ENCODE results near the gene TAOK1.

The TAOK1 gene

DNA sequence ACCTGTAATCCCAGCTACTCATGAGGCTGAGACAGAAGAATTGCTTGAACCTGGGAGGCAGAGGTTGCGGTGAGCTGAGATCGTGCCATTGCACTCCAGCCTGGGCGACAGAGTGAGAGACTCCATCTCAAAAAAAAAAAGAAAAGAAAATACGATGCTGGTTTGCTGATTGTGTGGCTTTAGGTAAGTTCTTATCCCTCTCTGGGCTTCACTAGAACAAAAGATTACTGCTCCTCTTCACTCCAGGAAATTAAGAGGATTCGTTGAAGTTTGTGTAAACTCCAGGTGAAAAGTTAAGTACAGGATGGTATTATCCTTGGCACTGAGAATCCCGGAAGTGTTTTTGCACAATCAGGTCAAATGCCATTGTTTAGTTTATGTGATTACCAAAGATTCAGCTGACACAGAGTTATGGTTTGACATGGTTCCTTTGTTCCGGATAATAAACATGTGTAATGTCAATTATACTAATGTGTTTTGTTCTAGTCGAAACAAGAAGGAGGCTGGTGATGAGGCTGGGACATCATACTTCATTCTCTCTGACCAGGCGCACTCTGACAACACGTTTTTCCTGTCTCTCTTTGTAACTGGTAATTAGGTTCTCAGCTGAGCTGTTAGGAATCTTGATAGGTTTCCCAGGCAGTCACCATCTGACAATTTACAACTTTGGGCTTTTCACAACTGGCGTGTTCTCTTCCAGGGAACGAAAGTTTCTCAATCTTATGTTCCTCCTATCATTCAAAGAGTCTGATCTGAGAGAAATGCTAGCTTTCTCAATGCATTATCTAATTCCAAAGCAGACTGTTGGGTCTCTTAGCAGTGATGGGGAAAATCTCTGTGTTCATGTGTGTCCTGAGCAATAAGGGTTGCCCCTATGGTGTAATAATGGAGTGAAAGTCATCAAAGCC lies 10.8 kb upstream of the TAOK1 start:
- no peak for FAIRE-seq

DNA sequence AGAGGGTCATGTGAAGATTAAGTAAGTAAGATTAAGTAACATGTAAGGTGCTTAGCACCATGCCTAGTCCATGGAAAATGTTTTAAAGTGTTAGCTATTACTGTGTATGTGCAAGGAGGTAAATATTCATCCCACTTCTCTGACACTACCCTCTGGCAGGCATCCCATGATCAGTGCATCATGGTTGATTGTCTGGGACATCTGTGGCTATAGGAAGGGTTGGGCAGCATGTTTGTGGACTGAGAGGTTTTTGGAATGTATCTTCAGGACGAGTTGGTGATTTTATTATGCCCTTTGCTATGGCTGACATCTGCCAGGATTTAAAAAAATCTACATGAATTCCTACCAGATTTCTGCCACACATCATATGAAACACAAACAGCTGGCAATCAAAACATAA lies 6.5 kb upstream of the TAOK1 start:
- FAIRE-seq: no peak

DNA sequence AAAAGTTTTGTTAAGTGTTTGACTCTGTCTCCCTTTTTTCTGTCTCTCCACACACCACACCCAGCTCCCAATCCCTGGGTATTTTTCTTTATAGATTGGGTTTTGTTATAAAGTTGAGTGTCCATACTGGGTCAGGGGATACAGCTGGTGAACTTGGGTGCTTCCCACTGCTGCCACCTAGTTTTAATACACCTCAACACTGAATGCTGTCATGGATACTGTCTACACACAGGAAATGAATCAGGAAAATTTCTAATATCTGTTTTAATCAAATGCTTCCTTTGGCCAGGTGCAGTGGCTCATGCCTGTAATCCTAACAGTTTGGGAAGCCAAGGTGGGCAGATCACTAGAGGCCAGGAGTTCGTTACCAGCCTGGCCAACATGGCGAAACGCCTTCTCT lies 5.3 kb upstream of the TAOK1 start:
- no peak for FAIRE-seq

DNA sequence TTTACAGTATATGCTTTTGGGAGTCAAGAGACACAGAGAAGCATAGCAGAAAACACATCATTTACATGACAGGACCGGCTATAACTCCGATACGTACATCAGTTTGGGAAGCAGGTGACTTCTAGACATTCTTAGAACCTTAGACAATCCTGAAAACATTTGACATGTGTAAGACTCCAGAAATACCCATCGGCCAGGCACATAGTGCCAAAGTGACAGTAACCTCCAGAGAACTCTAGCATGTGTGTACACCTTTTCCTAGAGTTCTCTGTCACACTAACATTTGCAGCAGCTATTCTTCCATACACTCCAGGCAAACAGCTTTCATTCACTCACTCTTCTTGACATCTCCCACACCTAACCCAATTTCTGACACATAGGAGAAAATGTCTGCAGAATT lies 3.4 kb upstream of the TAOK1 start:
- no peak for FAIRE-seq

DNA sequence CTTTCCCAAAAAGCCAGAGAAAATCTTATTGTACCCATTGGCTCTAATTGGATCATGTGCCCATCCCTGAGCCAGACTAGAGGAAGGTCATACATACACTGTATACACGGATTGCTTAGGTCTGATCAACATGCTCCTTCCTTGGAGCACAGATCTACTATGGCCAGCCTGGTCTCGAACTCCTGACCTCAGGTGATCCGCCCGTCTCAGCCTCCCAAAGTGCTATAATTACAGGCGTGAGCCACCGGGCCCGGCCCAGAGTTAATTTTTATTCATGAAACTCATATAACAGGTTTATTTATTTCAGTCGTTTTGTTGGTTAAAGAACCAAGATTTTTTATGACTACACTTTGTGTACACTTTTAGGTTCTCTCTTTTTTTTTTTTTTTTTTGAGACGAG lies 1.2 kb upstream of the TAOK1 start:
- FAIRE-seq: no peak

DNA sequence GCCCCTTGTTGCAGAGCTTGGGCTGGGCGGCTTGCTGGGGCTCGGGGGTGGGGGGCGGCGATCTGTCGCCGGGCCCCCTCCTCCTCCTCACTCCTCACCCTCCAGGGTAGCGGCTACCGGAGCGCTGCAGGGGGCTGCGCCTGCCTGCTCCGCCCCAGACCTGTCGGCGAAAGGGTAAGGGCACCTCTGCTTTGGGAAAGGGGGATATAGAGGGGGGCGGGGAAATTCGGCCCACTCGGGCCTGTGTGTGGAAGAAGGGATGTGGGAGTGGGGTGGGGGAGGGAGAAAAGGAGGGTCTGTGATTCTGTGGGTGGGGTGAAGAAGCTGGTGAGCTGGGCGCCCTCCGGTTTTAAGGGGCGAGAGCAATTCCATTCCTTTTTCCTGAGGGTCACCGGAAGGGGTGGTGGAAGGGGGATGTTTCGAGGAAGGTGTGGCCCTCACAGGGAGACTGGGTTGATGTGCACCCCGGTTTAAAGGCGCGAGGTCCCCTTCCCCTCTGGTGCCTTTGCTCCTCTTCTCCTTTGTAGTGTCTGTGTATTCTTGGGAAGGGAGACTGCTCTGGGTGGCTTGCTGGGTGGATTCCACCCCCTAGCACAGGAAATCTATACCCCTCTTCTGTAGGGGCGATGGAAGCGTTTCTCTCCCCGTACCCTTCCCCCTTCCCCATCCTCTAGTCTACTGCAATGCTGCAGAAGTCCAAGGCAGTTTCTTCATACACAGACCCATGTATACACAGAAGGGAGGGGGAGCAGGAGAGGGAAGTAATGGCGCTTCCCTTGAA lies 878 bp downstream of the TAOK1 start:
- no peak for FAIRE-seq

DNA sequence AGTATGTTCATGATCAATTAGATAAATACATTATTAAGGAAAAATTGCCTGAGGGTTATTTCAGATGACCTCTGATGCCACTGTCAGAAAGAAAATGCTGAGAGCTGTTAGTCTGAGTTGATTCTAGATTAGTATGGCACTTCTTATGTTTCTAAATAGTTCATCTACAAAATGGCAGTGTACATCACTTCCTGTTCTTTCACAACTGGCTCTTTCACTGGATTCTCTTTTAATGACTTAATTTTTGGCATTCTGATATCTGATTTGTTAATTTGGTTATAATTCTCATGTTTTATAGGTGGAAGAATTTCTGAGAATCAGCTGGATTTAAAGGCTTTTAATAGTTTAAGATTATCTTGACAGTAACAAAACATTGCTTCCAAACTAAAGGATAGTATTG lies 3.3 kb downstream of the TAOK1 start:
- no peak for FAIRE-seq

DNA sequence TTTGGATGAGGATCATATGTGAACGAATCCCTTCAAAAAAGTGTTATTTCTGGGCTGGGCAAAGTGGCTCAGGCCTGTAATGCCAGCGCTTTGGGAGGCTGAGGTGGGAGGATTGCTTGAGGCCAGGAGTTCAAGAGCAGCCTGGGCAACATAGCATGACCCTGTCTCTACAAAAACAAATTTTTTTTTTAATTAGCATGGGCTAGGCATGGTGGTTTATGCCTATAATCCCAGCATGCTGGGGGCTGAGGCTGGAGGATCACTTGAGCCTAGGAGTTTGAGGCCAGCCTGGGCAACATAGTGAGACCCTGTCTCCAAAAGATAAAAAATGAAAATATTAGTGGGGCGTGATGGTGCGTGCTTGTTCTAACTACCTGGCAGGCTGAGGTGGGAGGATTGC lies 4.6 kb downstream of the TAOK1 start:
- FAIRE-seq: no peak

DNA sequence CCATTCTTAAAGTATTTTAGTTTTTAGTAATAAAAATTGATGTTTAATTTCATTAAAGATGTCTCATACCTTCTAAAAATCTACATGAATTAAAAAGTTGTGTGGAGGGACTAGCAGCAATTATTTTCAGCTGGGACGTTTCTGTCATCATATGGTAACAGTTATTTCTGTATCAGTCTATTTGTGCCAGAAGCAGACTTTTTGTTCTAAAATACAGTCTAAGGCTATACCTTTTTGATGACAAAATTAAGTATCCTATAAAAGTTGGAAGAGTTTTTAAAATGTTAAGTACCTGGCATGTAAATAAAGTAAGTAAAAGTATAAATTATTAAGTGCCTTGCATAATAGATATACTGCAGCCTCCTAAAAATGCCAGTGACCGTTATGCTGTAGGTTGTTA lies 5.9 kb downstream of the TAOK1 start:
- no peak for FAIRE-seq

DNA sequence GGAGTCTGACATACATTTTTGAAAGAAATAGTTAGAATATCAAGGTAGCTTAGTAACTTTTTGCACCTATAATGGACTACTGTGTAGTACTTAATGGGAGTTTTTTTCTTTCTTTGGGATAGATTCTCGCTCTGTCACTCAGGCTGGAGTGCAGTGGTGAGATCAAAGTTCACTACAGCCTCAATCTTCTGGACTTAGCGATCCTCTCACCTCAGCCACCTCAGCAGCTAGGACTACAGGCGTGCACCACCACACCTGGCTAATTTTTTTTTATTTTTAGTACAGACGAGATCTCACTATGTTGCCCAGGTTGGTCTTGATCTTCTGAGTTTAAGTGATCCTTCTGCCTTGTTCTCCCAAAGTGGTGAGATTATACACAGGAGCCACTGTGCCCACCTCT lies 9.5 kb downstream of the TAOK1 start:
- no peak for FAIRE-seq

DNA sequence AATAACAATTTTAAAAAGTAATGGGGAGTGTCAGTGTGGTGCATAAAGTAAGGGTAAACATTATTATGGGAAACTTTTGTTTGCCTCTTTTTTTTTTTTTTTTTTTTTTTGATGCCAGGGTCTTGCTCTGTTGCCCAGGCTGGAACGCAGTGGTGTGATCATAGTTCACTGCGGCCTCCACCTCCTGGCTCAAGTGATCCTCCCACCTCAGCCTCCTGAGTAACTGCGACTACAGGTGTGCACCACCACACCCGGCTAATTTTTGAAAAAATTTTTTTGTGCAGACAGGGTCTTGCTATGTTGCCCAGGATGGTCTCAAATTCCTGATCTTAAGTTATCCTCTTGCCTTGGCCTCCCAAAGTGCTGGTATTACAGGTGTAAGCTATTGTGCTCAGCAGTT lies 10.7 kb downstream of the TAOK1 start:
- FAIRE-seq: no peak

DNA sequence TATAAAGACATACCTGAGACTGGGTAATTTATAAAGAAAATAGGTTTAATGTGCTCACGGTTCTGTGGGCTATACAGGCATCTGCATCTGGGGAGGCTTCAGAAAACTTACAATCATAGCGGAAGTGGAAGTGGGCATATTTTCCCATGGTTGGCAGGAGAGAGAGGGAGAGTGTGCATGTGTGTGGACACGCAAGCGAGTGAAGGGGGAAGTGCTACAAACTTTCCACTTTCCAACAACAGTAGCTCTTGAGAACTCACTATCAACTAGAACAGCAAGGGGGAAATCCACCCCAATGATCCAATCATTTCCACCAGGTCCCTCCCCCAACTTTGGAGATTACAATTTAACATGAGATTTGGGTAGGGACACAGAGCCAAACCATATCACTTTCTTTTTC lies 11.1 kb downstream of the TAOK1 start:
- FAIRE-seq: no peak

DNA sequence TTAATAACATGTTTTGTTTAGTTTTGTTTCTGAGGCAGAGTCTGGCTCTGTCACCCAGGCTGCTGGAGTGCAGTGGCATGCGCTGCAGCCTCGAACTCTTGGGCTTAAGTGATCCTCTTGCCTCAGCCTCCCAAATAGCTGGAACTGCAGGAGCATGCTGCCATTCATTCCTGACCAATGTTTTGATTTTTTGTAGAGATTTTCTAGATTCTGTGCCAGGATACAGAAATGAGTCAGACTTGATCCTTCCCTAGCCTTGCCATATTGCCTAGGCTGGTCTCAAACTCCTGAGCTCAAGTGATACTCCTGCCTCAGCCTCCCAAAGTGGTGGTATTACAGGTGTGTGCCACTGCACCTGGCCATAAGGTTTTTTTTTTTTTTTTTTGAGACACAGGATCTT lies 17.7 kb downstream of the TAOK1 start:
- FAIRE-seq: no peak

DNA sequence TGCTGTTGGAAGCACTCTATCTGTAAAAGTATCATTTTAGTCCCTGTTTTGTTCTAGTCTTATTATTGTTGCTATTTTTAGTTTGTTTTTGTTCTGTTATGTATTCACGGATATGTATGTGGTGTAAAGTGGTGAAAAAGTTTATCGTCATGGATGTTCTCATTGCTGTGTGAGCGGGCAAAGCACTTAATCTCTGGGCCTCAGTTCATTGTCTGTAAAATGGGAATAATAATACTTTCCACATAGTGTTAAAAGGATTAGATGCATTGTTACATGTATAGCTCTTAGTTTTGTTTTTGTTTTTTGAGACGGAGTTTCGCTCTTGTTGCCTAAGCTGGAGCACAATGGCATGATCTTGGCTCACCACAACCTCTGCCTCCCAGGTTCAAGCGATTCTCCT lies 19.8 kb downstream of the TAOK1 start:
- FAIRE-seq: no peak

DNA sequence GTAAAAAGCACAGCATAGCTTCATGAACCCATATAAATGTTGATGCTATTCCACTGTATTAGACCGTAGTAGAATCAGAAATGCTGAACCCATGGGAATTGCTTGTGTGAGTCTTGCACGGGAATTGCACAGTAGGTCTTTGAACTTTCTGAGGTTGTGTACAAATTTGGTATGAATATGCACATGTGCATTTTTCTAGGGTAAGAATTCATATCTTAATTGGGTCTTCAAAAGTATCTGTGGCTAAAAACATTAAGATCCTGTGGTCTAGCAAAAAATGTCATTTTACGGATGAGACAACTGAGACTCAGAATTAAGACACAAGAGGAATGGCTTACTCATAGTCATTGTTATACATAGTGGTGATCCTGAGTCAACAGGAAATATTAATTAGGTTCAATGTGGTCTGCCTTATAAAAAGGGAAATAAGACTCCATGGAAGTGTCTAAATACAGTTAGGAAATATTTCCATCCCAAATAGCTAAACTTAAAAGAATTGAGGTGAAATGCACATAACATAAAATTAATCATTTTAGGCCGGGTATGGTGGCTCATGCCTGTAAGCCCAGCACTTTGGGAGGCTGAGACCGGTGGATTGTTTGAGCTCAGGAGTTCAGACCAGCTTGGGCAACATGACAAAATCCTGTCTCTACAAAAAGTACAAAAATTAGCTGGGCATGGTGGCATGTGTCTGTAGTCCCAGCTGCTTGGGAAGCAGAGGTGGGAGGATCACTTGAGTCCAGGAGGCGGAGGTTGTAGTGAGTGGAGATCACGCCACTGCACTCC lies 22.8 kb downstream of the TAOK1 start:
- FAIRE-seq: no peak

DNA sequence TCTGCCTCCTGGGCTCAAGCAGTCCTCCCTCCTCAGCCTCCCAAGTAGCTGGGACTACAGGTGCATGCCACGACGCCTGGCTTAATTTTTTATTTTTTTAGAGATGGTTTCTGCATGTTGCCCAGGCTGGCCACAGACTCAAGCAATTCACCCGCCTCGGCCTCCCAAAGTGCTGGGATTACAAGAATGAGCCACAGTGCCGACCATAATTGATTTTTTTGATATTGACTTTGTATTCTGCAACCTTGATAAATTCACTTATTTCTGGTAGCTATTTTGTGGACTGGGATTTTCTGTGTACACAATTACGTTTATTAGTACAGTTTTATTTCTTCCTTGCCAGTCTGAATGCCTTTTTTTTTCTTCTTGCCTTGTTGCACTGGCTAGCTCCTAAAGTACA lies 30.0 kb downstream of the TAOK1 start:
- FAIRE-seq: no peak

DNA sequence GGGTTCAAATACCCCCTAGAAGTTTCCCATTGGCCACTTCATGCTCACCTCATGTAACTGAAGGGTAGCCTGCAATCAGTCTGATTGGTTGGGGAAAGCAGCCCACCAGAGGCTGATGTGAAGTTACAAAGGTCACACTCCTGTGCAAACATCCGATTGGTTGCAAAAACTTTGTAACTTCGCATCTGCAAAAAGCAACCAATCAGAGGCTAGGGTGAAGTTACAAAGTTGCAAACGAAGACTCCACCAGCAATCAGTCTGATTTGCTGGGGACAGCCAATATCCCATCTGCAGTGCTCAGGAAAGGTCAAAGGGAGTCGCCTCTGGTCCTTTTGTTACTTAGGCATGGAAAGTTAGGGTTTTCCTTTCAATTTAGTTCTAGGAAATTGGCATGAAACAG lies 40.1 kb downstream of the TAOK1 start:
- no peak for FAIRE-seq

DNA sequence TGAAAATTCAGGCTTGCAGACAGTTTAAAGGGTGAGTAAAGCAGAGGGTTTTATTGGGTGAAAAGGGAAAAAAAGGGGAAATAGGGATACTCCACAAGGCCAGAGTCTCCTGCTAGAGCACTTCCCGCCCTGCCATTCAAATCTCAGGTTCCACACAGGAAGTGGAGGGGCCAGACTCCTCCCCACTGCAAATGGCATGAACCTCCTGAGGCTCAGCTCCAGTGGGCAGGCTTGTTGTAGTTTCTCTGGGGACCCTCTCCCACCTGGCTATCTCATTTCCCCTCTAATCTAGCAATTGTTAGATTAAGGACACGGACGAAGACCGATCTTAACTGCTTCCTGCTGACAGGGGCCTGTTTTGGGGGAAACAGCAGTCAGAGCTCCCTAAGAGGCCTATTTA lies 43.4 kb downstream of the TAOK1 start:
- FAIRE-seq: no peak

DNA sequence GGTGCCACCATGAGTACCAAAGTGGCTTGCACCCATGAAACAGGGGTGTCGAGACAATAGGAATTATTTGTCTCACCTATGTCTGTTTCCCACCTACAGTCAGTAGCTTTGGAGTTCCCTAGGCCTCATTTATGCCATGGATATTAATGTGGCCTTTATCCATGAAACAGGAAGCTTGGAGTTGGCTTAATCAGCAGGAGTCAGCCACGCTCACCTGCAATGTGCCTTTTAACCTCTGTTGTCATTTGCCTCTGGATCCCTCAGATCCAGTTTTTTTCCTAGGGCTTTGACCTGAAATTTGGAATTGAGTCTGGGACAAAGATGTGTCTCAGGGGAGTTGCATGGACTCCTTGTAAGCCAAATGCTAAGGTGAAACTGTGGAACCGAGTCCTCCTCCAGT lies 44.4 kb downstream of the TAOK1 start:
- FAIRE-seq: no peak

DNA sequence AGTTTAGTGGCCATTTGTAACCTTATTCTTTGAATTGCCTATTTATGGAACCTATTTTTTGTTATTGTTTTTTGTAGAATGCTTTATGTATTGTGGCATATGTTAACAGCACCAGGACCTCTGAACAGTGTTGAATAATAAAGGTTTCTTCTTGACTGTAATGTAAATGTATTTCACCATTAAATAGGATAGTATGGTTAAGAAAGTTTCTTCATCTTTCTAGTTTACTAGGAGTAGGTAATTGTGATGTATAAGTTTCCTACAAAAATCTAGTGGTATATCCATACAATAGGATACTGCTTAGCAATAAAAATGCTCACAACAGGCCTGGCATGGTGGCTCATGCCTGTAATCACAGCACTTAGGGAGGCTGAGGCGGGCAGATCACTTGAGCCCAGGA lies 52.3 kb downstream of the TAOK1 start:
- FAIRE-seq: no peak

DNA sequence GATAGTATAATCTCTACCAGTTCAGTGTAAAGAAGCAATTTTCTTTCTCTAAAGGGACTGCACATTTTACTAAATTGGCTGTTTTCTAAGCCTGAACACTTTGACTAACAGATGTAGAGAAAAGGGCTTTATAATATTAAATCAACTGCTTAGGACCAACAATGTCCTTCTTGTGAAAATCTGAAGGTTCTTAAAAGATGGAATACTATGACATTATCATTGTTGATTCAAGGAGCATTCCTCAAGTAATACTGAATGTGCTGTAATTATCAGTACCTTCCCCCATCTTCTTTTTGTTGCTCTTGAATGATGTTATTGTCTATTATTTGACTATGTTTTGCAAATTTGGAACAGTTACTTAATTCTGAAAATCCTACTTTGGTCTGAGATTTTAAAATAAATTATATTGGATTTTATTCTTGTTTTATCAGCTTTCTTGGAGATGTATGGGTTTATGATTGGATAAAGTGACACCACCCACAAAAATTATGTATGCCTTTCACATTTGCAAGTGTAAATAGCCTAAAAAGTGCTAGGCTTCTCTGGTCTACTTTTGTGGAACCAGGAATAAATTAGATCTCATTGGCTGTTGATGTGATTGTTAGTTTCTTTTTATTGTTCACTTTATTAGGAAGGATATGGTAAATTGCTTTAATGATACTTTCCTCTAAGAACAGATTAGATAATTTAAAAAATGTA lies 53.0 kb downstream of the TAOK1 start:
- no peak for FAIRE-seq

DNA sequence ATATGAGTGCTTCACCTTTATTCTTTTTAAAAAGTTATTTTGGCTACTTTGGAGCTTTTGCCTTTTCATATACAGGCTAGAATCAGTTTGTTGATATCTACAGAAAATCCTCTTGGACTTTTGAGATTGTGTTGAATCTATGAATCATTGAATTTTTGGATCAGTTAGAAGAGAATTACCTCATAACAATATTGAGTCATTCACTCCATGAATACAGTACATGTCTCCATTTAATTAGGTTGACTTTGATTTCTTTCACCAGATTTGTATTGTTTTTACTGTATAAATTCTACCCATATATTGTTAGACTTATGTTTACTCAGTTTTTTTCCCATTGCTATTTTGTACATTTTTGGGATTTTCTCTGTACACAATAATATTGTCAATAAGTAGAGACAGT lies 54.4 kb downstream of the TAOK1 start:
- no peak for FAIRE-seq

DNA sequence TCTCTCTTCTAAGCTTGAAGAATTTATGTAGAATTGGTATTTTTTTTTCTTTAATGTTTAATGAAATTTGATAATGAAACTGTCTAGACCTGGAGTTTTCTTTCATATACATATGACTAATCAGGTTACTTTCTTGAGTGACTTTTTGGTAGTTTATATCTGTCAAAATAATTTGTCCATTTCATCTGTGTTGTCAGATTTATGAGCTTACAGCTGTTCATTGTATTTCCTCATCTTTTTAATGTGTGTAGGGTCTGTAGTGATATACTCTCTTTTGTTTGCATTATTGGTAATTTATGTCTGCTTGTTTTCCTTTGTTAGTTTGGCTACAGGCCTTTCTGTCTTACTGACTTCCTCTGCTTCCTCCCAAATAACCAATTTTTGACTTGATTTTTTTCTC lies 55.7 kb downstream of the TAOK1 start:
- FAIRE-seq: no peak

All from colon (tissue), 2 donors.